Measurements from ENCODE around the gene TPRX2. TPM values are rescaled to one million over a fixed set of nuclear protein-coding genes. Genes with fewer than 3 reads are reported as not detected.
A peak's percentile ranks its signal among the peaks of the same experiment; 100 is the strongest.
"Not testable (repeated sequence)": the region's sequence is repeated elsewhere in the genome, so short reads cannot be mapped to it uniquely, and the experiment has no call there.

Gene TPRX2
- total and polyA plus RNA-seq, 11 donors = not detected

DNA sequence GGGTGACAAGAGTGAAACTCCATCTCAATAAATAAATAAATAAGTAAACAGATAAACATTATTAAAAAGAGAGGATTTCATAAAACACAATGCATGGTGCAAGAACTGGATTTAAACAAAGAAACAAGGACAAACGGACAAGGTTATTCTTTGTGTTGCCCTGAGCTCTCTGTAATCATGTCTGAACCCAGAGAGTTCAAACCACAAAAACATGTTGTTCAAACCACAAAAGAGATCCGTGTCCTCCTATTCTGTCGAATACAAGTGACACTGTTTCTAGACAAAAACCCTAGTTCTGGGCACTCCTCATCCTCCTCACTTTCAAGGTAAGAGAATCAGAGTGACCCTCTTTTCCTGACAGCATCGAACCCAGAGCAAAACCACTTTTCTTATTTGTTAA, 4.6 kb upstream of the TPRX2 start:
- DNase-seq (no peak), ATAC-seq (no peak)
- Histone ChIP-seq H3K4me3 (no peak overlapping the region), H3K27me3 (peaks cover 0 to 80% (median 19%) of the 10 kb centered on the region in 9 donors), H3K4me1 (no peaks in the 10 kb centered on the region), H3K27ac (no peak overlapping the region), H3K9me3 (no peaks in the 10 kb centered on the region), H3K36me3 (no peaks in the 10 kb centered on the region)
- 72 to 79% (median 77%) methylated on average over 4 of the region's 4 CpGs for WGBS, 4 donors
- intact Hi-C loops (cut with DNase I) = no loop called here
- TF ChIP-seq, protein P1, sequence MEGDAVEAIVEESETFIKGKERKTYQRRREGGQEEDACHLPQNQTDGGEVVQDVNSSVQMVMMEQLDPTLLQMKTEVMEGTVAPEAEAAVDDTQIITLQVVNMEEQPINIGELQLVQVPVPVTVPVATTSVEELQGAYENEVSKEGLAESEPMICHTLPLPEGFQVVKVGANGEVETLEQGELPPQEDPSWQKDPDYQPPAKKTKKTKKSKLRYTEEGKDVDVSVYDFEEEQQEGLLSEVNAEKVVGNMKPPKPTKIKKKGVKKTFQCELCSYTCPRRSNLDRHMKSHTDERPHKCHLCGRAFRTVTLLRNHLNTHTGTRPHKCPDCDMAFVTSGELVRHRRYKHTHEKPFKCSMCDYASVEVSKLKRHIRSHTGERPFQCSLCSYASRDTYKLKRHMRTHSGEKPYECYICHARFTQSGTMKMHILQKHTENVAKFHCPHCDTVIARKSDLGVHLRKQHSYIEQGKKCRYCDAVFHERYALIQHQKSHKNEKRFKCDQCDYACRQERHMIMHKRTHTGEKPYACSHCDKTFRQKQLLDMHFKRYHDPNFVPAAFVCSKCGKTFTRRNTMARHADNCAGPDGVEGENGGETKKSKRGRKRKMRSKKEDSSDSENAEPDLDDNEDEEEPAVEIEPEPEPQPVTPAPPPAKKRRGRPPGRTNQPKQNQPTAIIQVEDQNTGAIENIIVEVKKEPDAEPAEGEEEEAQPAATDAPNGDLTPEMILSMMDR (IDR thresholded peaks at IDR 0.05) = no peak
- no peak for TF ChIP-seq POLR2A (IDR thresholded peaks at IDR 0.05)

GRCh38 chr19:47858231-47858630, 804 bp upstream of the TPRX2 start:
- H3K36me3 ChIP-seq; H3K27ac ChIP-seq; H3K9me3 ChIP-seq; DNase-seq; H3K4me3 ChIP-seq; H3K4me1 ChIP-seq; ATAC-seq; intact Hi-C loops (cut with DNase I): not testable (repeated sequence)
- H3K27me3 ChIP-seq = peaks cover 0 to 63% (median 4%) of the 10 kb centered on the region in 9 donors
- WGBS, 4 donors = 83 to 92% (median 86%) methylated on average over 9 of the region's 9 CpGs

- H3K9me3 ChIP-seq, H3K4me1 ChIP-seq, DNase-seq, H3K4me3 ChIP-seq, ATAC-seq, H3K36me3 ChIP-seq, H3K27ac ChIP-seq: not testable (repeated sequence)
- H3K27me3 ChIP-seq = peaks cover 0 to 47% (median 3%) of the 10 kb centered on the region in 9 donors
- 91 to 93% methylated on average over 8 to 11 of the region's 17 CpGs; no CpG with 5 or more reads in 2 of the 4 donors for whole genome bisulfite sequencing, 4 donors
- intact Hi-C loops (cut with DNase I) = loop anchor here in 3 of 10 donors (5.0 to 10.0 kb wide), 3 partner anchors 48 to 95 kb away; no protein-coding TSS in a partner anchor
Observed at GRCh38 chr19:47859838-47860237, 803 bp downstream of the TPRX2 start.

DNA sequence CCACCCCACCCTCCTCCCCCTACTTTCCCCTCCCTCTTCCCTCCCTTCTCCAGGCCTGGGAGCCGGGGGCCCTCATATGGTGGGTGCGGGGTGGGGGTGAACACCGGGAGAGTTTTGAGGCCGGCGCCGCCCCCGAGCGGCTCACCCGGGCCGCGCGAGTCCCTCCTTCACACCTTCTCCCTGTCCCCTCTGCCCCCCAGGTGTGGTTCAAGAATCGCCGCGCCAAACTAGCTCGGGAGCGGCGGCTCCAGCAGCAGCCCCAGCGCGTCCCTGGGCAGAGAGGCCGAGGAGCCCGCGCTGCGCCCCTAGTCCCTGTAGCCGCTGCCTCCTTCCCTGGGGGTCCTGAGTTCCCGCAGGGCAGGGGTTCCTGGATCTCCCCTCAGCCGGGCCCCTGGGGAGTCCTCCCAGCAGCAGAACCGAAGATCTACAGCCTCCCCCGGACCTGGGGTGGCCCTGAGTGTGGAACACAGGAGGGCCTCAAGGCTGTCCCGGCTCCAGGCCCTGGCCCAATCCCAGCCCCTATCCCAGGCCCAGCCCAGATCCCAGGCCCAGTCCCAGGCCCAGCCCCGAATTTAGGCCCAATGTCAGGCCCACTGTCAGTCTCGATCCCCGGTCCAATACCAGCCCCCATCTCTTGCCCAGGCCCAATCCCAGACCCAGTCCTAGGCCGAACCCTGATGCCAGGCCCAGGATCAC, 1.7 kb downstream of the TPRX2 start:
- WGBS, 4 donors = 35 to 54% (median 45%) methylated on average over 16 to 34 of the region's 34 CpGs
- TF ChIP-seq, protein P1 (IDR thresholded peaks at IDR 0.05) = no peak
- no peak for TF ChIP-seq POLR2A (IDR thresholded peaks at IDR 0.05)
- no peak for DNase-seq
- H3K4me3 ChIP-seq = no peak overlapping the region
- no peaks in the 10 kb centered on the region for H3K36me3 ChIP-seq
- H3K27me3 ChIP-seq = peaks cover 0 to 41% (median 3%) of the 10 kb centered on the region in 9 donors
- peaks cover 0 to 4% (median 0%) of the 10 kb centered on the region in 12 donors for H3K9me3 ChIP-seq
- intact Hi-C loops (cut with DNase I) = loop anchor here in 3 of 10 donors (5.0 to 10.0 kb wide), 3 partner anchors 48 to 96 kb away; no protein-coding TSS in a partner anchor
- peak in 1 of 4 donors; percentile 19 for ATAC-seq
- no peak overlapping the region for H3K27ac ChIP-seq
- no peaks in the 10 kb centered on the region for H3K4me1 ChIP-seq

DNA sequence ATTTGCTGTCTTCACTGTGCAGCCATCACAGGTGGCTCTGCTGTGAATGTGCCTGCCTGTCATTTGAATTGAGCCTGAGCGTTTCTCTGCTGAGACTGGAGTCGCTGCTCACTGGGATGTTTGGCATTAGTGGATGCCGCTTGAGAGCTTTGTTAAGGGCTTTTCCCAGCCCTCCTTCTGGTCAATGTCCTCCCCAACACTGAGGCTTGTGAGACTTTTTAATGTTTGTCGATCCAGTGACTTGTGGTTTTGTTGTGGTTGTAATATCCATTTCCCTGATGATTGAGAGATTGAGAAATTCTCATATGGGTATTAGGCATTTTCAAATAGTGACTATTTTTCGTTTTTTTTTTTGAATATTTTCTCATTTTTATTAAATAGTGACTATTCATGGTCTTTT, 2.6 kb downstream of the TPRX2 start:
- Histone ChIP-seq H3K27ac (no peak overlapping the region), H3K9me3 (peaks cover 0 to 4% (median 0%) of the 10 kb centered on the region in 12 donors), H3K4me3 (no peak overlapping the region), H3K27me3 (peaks cover 0 to 32% (median 3%) of the 10 kb centered on the region in 9 donors), H3K4me1 (no peaks in the 10 kb centered on the region), H3K36me3 (no peaks in the 10 kb centered on the region)
- intact Hi-C loops (cut with DNase I) = loop anchor here in 4 of 10 donors (2.0 to 10.0 kb wide), 4 partner anchors 49 to 97 kb away; no protein-coding TSS in a partner anchor
- 91 to 94% (median 93%) methylated on average over 3 to 5 of the region's 5 CpGs for WGBS, 4 donors
- no peak for DNase-seq
- no peak for TF ChIP-seq POLR2A (IDR thresholded peaks at IDR 0.05)
- TF ChIP-seq, protein P1 (IDR thresholded peaks at IDR 0.05) = no peak
- ATAC-seq = no peak
